GM19452 (cell line): ENCODE measurements around the gene LEMD1.

Experiments used
- ATAC-seq: cut with Tn5 transposase; IDR thresholded peaks from one replicate; pipeline ENCODE4 v1.9.1; 2021; ENCODE audit not compliant: unreplicated experiment

LEMD1 gene

GRCh38 chr1:205421798-205422197, at the start of gene LEMD1:
TSS of gene LEMD1 (minus strand) at chr1:205422056. CDS start at chr1:205420536, 1,520 bp downstream.
- no peak for ATAC-seq

GRCh38 chr1:205470131-205470530, 48.3 kb upstream of the LEMD1 start:
- ATAC-seq = no peak

GRCh38 chr1:205466595-205467220, 44.9 kb upstream of the LEMD1 start:
- ATAC-seq = no peak

- ATAC-seq = no peak
Observed at GRCh38 chr1:205465392-205465791, 43.5 kb upstream of the LEMD1 start.

GRCh38 chr1:205458777-205459566, 37.1 kb upstream of the LEMD1 start:
- ATAC-seq = no peak

- ATAC-seq = no peak
Observed at GRCh38 chr1:205456868-205457745, 35.3 kb upstream of the LEMD1 start.

GRCh38 chr1:205456383-205456867, 34.6 kb upstream of the LEMD1 start:
- no peak for ATAC-seq

- no peak for ATAC-seq
Observed at GRCh38 chr1:205455581-205456382, 33.9 kb upstream of the LEMD1 start, which contains the start of gene BLACAT1. TSS of gene BLACAT1 (minus strand) at chr1:205456045.

GRCh38 chr1:205454903-205455335, 33.1 kb upstream of the LEMD1 start:
- no peak for ATAC-seq

- no peak for ATAC-seq
Observed at GRCh38 chr1:205453466-205453865, 31.6 kb upstream of the LEMD1 start.

- ATAC-seq = no peak
Observed at GRCh38 chr1:205452933-205453332, 31.1 kb upstream of the LEMD1 start.

GRCh38 chr1:205452364-205452763, 30.5 kb upstream of the LEMD1 start:
- ATAC-seq = no peak

GRCh38 chr1:205451759-205452164, 29.9 kb upstream of the LEMD1 start:
- ATAC-seq = no peak

- ATAC-seq = no peak
Observed at GRCh38 chr1:205451202-205451601, 29.3 kb upstream of the LEMD1 start.

- ATAC-seq = no peak
Observed at GRCh38 chr1:205450448-205450847, 28.6 kb upstream of the LEMD1 start.

- no peak for ATAC-seq
Observed at GRCh38 chr1:205449750-205450443, 28.0 kb upstream of the LEMD1 start.

- no peak for ATAC-seq
Observed at GRCh38 chr1:205449254-205449749, 27.4 kb upstream of the LEMD1 start.

GRCh38 chr1:205448540-205449253, 26.8 kb upstream of the LEMD1 start:
- no peak for ATAC-seq
